ENCODE data around the gene FUT3. TPM values are rescaled to one million over a fixed set of nuclear protein-coding genes. Genes with fewer than 3 reads are reported as not detected.

The FUT3 gene
- total RNA-seq, 1 experiment from 2014 or later, result 2.6 TPM

DNA sequence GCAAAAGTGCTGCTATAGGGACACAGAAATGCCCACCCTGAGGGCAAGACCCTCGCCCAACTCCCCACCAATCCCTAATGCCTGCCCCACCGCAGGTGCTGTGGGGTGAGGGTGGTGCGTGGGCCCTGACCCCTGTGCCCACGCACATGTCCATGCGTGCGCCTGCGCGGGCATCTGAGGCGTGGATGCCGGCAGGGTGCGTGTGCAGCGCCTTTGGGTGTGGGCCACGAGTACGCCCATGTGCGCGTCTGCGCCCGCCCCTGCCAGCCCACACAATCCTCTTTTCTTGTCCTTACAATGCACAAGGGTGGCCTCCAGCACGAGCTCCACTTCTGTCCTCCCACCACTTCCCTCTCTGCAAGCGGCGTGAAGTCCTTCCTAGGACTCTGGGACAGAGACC, 26.1 kb downstream of the FUT3 start:
- H3K4me2 ChIP-seq (ENCODE audit: low read length), result no peak overlapping the region
- CTCF ChIA-PET, result interaction anchor here (5.1 kb wide), 1 partner anchor 21 kb away, joined by 45 read pairs; the partner anchor contains the start of gene NRTN
- BruUV-seq (replicated peaks), result no TSS peak
- peaks cover 15 to 38% of the 10 kb centered on the region in 2 experiments for H3K4me1 ChIP-seq (ENCODE audit: control insufficient read depth in 1 of 2, insufficient read depth in 2 of 2, low read length in 2 of 2)
- H3K27ac ChIP-seq (ENCODE audit: low read depth, low read length), result no peak overlapping the region
- H3K36me3 ChIP-seq (ENCODE audit: control insufficient read depth in 1 of 2, insufficient read depth in 2 of 2, low read length in 2 of 2), result no peaks in the 10 kb centered on the region
- no peak overlapping the region for H2AFZ ChIP-seq (ENCODE audit: low read depth, low read length, poor library complexity, severe bottlenecking)
- ATAC-seq (no peak), DNase-seq (ENCODE audit: low read depth, low spot score) (no peak)
- RAD21 ChIA-PET (ENCODE audit: low non-redundant PET in 1 of 2, low total read pairs in 2 of 2, uncharacterized antibody in 2 of 2, unreplicated experiment in 2 of 2), result no interaction called here
- POLR2A ChIA-PET, result no interaction called here
- H3K9me3 ChIP-seq (ENCODE audit: control insufficient read depth in 1 of 2, insufficient read depth in 1 of 2, low read depth in 1 of 2, low read length in 2 of 2), result no peaks in the 10 kb centered on the region
- H3K79me2 ChIP-seq (ENCODE audit: insufficient read depth, low read length), result no peaks in the 10 kb centered on the region
- no peaks in the 10 kb centered on the region for H3K9me2 ChIP-seq (ENCODE audit: insufficient read depth)
- TF ChIP-seq ZFX (IDR thresholded peaks at IDR 0.05) (no peak), JUND (IDR thresholded peaks at IDR 0.05) (no peak), ELF1 (IDR thresholded peaks at IDR 0.05; ENCODE audit: borderline replicate concordance, low read depth) (no peak), YY1 (IDR thresholded peaks at IDR 0.05; ENCODE audit: extremely low read depth, insufficient replicate concordance, low read depth, low read length) (no peak)
- intact Hi-C loops (cut with micrococcal nuclease), result no loop called here
- H3K4me3 ChIP-seq (replicated peaks in 1 of 2; ENCODE audit: low read depth in 1 of 2, low read length in 2 of 2), result no peak overlapping the region
- H3K27me3 ChIP-seq (ENCODE audit: insufficient read depth, low read length), result no peaks in the 10 kb centered on the region
- H4K20me1 ChIP-seq (ENCODE audit: insufficient read depth), result no peaks in the 10 kb centered on the region
- no peak overlapping the region for H3K9ac ChIP-seq (ENCODE audit: low read length)

GRCh38 chr19:5824751-5825150, 26.5 kb downstream of the FUT3 start:
- Histone ChIP-seq H3K27me3 (ENCODE audit: insufficient read depth, low read length) (no peaks in the 10 kb centered on the region), H3K9ac (ENCODE audit: low read length) (no peak overlapping the region), H2AFZ (ENCODE audit: low read depth, low read length, poor library complexity, severe bottlenecking) (no peak overlapping the region), H3K4me2 (ENCODE audit: low read length) (no peak overlapping the region), H3K27ac (ENCODE audit: low read depth, low read length) (no peak overlapping the region), H3K36me3 (ENCODE audit: control insufficient read depth in 1 of 2, insufficient read depth in 2 of 2, low read length in 2 of 2) (no peaks in the 10 kb centered on the region), H4K20me1 (ENCODE audit: insufficient read depth) (no peaks in the 10 kb centered on the region), H3K9me3 (ENCODE audit: control insufficient read depth in 1 of 2, insufficient read depth in 1 of 2, low read depth in 1 of 2, low read length in 2 of 2) (no peaks in the 10 kb centered on the region), H3K4me3 (replicated peaks in 1 of 2; ENCODE audit: low read depth in 1 of 2, low read length in 2 of 2) (no peak overlapping the region), H3K9me2 (ENCODE audit: insufficient read depth) (no peaks in the 10 kb centered on the region), H3K79me2 (ENCODE audit: insufficient read depth, low read length) (no peaks in the 10 kb centered on the region), H3K4me1 (ENCODE audit: control insufficient read depth in 1 of 2, insufficient read depth in 2 of 2, low read length in 2 of 2) (peaks cover 15 to 38% of the 10 kb centered on the region in 2 experiments)
- CTCF ChIA-PET, result interaction anchor here (1.1 to 5.1 kb wide), 2 partner anchors 16 to 21 kb away, joined by 4 to 45 read pairs; partner anchors contain the start of gene NRTN
- no peak for DNase-seq (ENCODE audit: low read depth, low spot score)
- no peak for TF ChIP-seq SRF (IDR thresholded peaks at IDR 0.05; ENCODE audit: low read depth)
- TF ChIP-seq ATF3 (IDR thresholded peaks at IDR 0.05), result no peak
- no peak for TF ChIP-seq TCF7L2 (IDR thresholded peaks at IDR 0.05; ENCODE audit: borderline replicate concordance, extremely low read depth, insufficient read depth, insufficient read length)
- no peak for TF ChIP-seq YY1 (IDR thresholded peaks at IDR 0.05; ENCODE audit: extremely low read depth, insufficient replicate concordance, low read depth, low read length)
- no peak for TF ChIP-seq POLR2A (IDR thresholded peaks at IDR 0.05; ENCODE audit: borderline replicate concordance, extremely low read depth, insufficient read depth, insufficient read length)
- no peak for TF ChIP-seq EZH2 (IDR thresholded peaks at IDR 0.05)
- no TSS peak for BruUV-seq (replicated peaks)
- POLR2A ChIA-PET, result no interaction called here
- no peak for ATAC-seq
- RAD21 ChIA-PET (ENCODE audit: low non-redundant PET in 1 of 2, low total read pairs in 2 of 2, uncharacterized antibody in 2 of 2, unreplicated experiment in 2 of 2), result no interaction called here
- intact Hi-C loops (cut with micrococcal nuclease), result no loop called here

Data from HCT116 (cell line).